IMR-90 (cell line): ENCODE results near the gene CHD9. TPM values are rescaled to one million over a fixed set of nuclear protein-coding genes. Genes with fewer than 3 reads are reported as not detected.

Source experiments
- ATAC-seq: fragments of 200-7000 bp; cut with Tn5 transposase; 2 replicates; pipeline ENCODE4 v1.9.1; 2020; ENCODE audit warnings: low read depth, mild to moderate bottlenecking, moderate library complexity
- BruUV-seq: library from RNA; stranded (reverse); fragments of 400-500 nt; replicated peaks from 2 replicates; lab custom pipeline; 2021; lab: Mats Ljungman, UMichigan
- CTCF ChIA-PET: fragments of 300-600 bp; formaldehyde crosslinking; extraction: SDS; loops from one replicate; lab custom pipeline; 2021; ENCODE audit warnings: antibody characterized with exemption; lab: Yijun Ruan, JAX
- POLR2A ChIA-PET: fragments of 300-600 bp; sonication (Branson Sonifier 250); formaldehyde crosslinking; loops from one replicate; lab custom pipeline; 2022; ENCODE audit warnings: antibody characterized with exemption; ENCODE audit not compliant: unreplicated experiment; lab: Charles Lee
- DNase-seq: peaks from one replicate; pipeline ENCODE4 v3.0.0; 2013
- H2AFZ ChIP-seq: replicated peaks from 2 replicates; pipeline ENCODE3; 2013; ENCODE audit warnings: low read length, mild to moderate bottlenecking; ENCODE audit not compliant: poor library complexity
- H2AK5ac ChIP-seq: 2 replicates; pipeline ENCODE4 v1.6.1; 2013; ENCODE audit warnings: low read depth, low read length, inconsistent platforms
- H2AK9ac ChIP-seq: replicated peaks from 2 replicates; pipeline ENCODE3; 2013; ENCODE audit warnings: mild to moderate bottlenecking, low read depth, low read length, moderate library complexity; ENCODE audit not compliant: poor library complexity
- H2BK120ac ChIP-seq: 2 replicates; pipeline ENCODE4 v1.6.1; 2013; ENCODE audit warnings: low read depth, low read length, inconsistent platforms
- H2BK15ac ChIP-seq: 3 replicates; pipeline ENCODE4 v1.6.1; 2013; ENCODE audit warnings: low read depth, low read length, inconsistent platforms
- H2BK20ac ChIP-seq: 2 replicates; pipeline ENCODE4 v1.6.1; 2013; ENCODE audit warnings: low read depth, mild to moderate bottlenecking, inconsistent platforms, low read length, moderate library complexity
- H2BK5ac ChIP-seq: 2 replicates; pipeline ENCODE4 v1.6.1; 2013; ENCODE audit warnings: mild to moderate bottlenecking, low read depth, low read length, inconsistent platforms; ENCODE audit not compliant: poor library complexity, severe bottlenecking
- H3K14ac ChIP-seq: replicated peaks from 2 replicates; pipeline ENCODE4 v1.6.1; 2013; ENCODE audit warnings: low read depth, low read length, inconsistent platforms
- H3K18ac ChIP-seq: 2 replicates; pipeline ENCODE4 v1.6.1; 2013; ENCODE audit warnings: low read depth, low read length, control low read depth
- H3K23ac ChIP-seq: 2 replicates; pipeline ENCODE4 v1.6.1; 2013; ENCODE audit warnings: low read depth, low read length, inconsistent platforms
- H3K27ac ChIP-seq: 2 replicates; pipeline ENCODE4 v1.5.1; 2013; ENCODE audit warnings: mild to moderate bottlenecking, control low read depth, low read length; ENCODE audit not compliant: insufficient read depth
- H3K27me3 ChIP-seq: 2 replicates; pipeline ENCODE4 v1.6.1; 2013; ENCODE audit warnings: low read length; ENCODE audit not compliant: control insufficient read depth, insufficient read depth
- H3K36me3 ChIP-seq: 2 replicates; pipeline ENCODE4 v1.6.1; 2013; ENCODE audit warnings: low read length, mixed read lengths; ENCODE audit not compliant: control insufficient read depth, insufficient read depth
- H3K4ac ChIP-seq: 2 replicates; pipeline ENCODE4 v1.6.1; 2013; ENCODE audit warnings: low read depth, low read length, inconsistent platforms
- H3K4me1 ChIP-seq: 2 replicates; pipeline ENCODE4 v1.6.1; 2013; ENCODE audit warnings: low read length, mixed read lengths; ENCODE audit not compliant: control insufficient read depth, insufficient read depth
- H3K4me2 ChIP-seq: 2 replicates; pipeline ENCODE4 v1.6.1; 2013; ENCODE audit warnings: low read depth, mild to moderate bottlenecking, control low read depth, low read length, moderate library complexity
- H3K4me3 ChIP-seq: 2 replicates; pipeline ENCODE4 v1.5.1; 2013; ENCODE audit warnings: low read depth, mild to moderate bottlenecking, control low read depth, low read length, moderate library complexity; ENCODE audit not compliant: insufficient read depth
- H3K56ac ChIP-seq: 2 replicates; pipeline ENCODE4 v1.6.1; 2013; ENCODE audit warnings: low read length, inconsistent platforms; ENCODE audit not compliant: insufficient read depth; ENCODE audit errors: extremely low read depth
- H3K79me1 ChIP-seq, 2 experiments: 2 replicates each; pipeline ENCODE4 v1.6.1; 2013; ENCODE audit warnings: low read length in 2 of 2, inconsistent platforms in 1 of 2, low read depth in 1 of 2
- H3K9ac ChIP-seq: 2 replicates; pipeline ENCODE4 v1.6.1; 2013; ENCODE audit warnings: low read depth, low read length, control low read depth
- H3K9me1 ChIP-seq: 2 replicates; pipeline ENCODE4 v1.6.1; 2013; ENCODE audit warnings: low read length, inconsistent platforms; ENCODE audit not compliant: insufficient read depth
- H3K9me3 ChIP-seq: 2 replicates; pipeline ENCODE4 v1.6.1; 2013; ENCODE audit warnings: low read length; ENCODE audit not compliant: control insufficient read depth, insufficient read depth
- H4K20me1 ChIP-seq: 2 replicates; pipeline ENCODE4 v1.6.1; 2013; ENCODE audit warnings: low read length, inconsistent platforms; ENCODE audit not compliant: insufficient read depth
- H4K5ac ChIP-seq: 2 replicates; pipeline ENCODE4 v1.6.1; 2013; ENCODE audit warnings: mild to moderate bottlenecking, low read depth, low read length, control low read depth
- H4K8ac ChIP-seq, 2 experiments: 2 replicates each; pipeline ENCODE4 v1.6.1; 2013; ENCODE audit warnings: low read depth in 2 of 2, low read length in 2 of 2, control low read depth in 1 of 2, inconsistent platforms in 1 of 2
- H4K91ac ChIP-seq: 2 replicates; pipeline ENCODE4 v1.6.1; 2013; ENCODE audit warnings: low read depth, low read length, inconsistent platforms; ENCODE audit not compliant: insufficient read depth
- NFE2L2 ChIP-seq: fragments of 150-350 bp; IDR thresholded peaks from 2 replicates; pipeline ENCODE4 v1.6.1; 2016; ENCODE audit warnings: low read depth, mild to moderate bottlenecking, low read length
- POLR2A ChIP-seq: IDR thresholded peaks from 2 replicates; pipeline ENCODE4 v1.6.1; 2012; ENCODE audit warnings: mild to moderate bottlenecking, low read depth, low read length
- RCOR1 ChIP-seq: IDR thresholded peaks from 2 replicates; pipeline ENCODE4 v1.6.1; 2012; ENCODE audit warnings: mild to moderate bottlenecking, low read length, improper control_type of control experiment; ENCODE audit not compliant: insufficient replicate concordance
- WGBS, 2 experiments: methylation state at CpG; one replicate each; pipeline versions ENCODE4 v1.1.5 to v1.1.7; 2013; ENCODE audit warnings: missing lambda C conversion rate in 2 of 2; ENCODE audit not compliant: insufficient read length in 1 of 2; ENCODE audit errors: extremely low coverage in 2 of 2; 5-methylcytosine and 5-hydroxymethylcytosine counted together
- dilution Hi-C: fragments of 300-500 bp; cut with HindIII; formaldehyde crosslinking; loops from one replicate; pipeline ENCODE4 v1.14.3; 2018; ENCODE audit warnings: low sequenced_read_pairs; ENCODE audit not compliant: unreplicated experiment
- in situ Hi-C: fragments of 300-500 bp; cut with MboI; formaldehyde crosslinking; loops from 3 replicates; pipeline ENCODE4 v1.14.3; 2019; ENCODE audit warnings: low sequenced_read_pairs, inconsistent platforms, mixed read lengths
- intact Hi-C: fragments of 100-400 bp; cut with micrococcal nuclease; formaldehyde crosslinking; loops from 2 replicates; pipeline ENCODE4 v1.10.0; 2022
- polyA plus RNA-seq, 3 experiments: library from polyadenylated mRNA; depleted of rRNA; stranded (reverse); fragments of >200 nt; gene quantifications; 2 replicates each; pipeline ENCODE4 v1.2.3, GENCODE V29; 2012; ENCODE audit warnings: low replicate concordance in 1 of 3
- total RNA-seq: library from RNA; depleted of rRNA; stranded (reverse); fragments of >200 nt; gene quantifications from 2 replicates; pipeline ENCODE4 v1.2.3, GENCODE V29; 2012

The CHD9 gene
- total and polyA plus RNA-seq, 2 of the 4 experiments (the other 2 are of a cell fraction) = 9.1 to 48.8 TPM

- no peak overlapping the region for H3K18ac ChIP-seq
- no peak overlapping the region for H3K27ac ChIP-seq
- H4K8ac ChIP-seq = no peak overlapping the region
- H3K9me1 ChIP-seq = peaks cover 2% of the 10 kb centered on the region; the same call in 1 of the 2 replicates
- peaks cover 36% of the 10 kb centered on the region for H3K36me3 ChIP-seq
- H3K9me3 ChIP-seq = no peaks in the 10 kb centered on the region
- no peak overlapping the region for H4K5ac ChIP-seq
- no TSS peak for BruUV-seq
- H4K91ac ChIP-seq = no peak overlapping the region
- no peaks in the 10 kb centered on the region for H3K27me3 ChIP-seq
- in situ Hi-C loops = no loop called here
- no peak overlapping the region for H2BK120ac ChIP-seq
- H2AK5ac ChIP-seq = no peak overlapping the region
- H3K56ac ChIP-seq = no peak overlapping the region
- no peak overlapping the region for H2BK20ac ChIP-seq
- no peak for ATAC-seq
- H2BK15ac ChIP-seq = no peak overlapping the region
- ChIA-PET CTCF (no interaction called here), POLR2A (no interaction called here)
- TF ChIP-seq NFE2L2 = no peak
- no peak for TF ChIP-seq POLR2A
- no peak for TF ChIP-seq RCOR1
- no CpG with 5 or more reads among the region's 3 CpGs for WGBS, 2 experiments
- dilution Hi-C loops = no loop called here
- H2BK5ac ChIP-seq = no peak overlapping the region
- no peak overlapping the region for H3K14ac ChIP-seq
- no peak overlapping the region for H3K4me3 ChIP-seq
- H2AFZ ChIP-seq = no peak overlapping the region
- no peak for DNase-seq
- H4K20me1 ChIP-seq = no peaks in the 10 kb centered on the region
- intact Hi-C loops = no loop called here
- no peak overlapping the region for H3K4ac ChIP-seq
- H3K4me1 ChIP-seq = no peaks in the 10 kb centered on the region
- H3K23ac ChIP-seq = no peak overlapping the region
- no peak overlapping the region for H3K9ac ChIP-seq
- H2AK9ac ChIP-seq = no peak overlapping the region
- H3K79me1 ChIP-seq = peaks cover 0 to 4% of the 10 kb centered on the region in 2 experiments; a peak in 1 of 4 replicates
- H3K4me2 ChIP-seq = no peak overlapping the region
Observed at GRCh38 chr16:53305743-53306142, 251.0 kb downstream of the CHD9 start.
